OCI-LY7 (cell line): Measurements from ENCODE around the gene SERPINE1.

Source experiments
- EZH2phosphoT487 ChIP-seq: fragments of 200-600 bp; sonication (generic); IDR thresholded peaks from 2 replicates; pipeline ENCODE4 v1.6.1; 2018; ENCODE audit warnings: low read depth, borderline replicate concordance, mild to moderate bottlenecking, mixed run types, antibody characterized with exemption, low read length, moderate library complexity, mixed read lengths
- TF ChIP-seq, protein P1 (sequence below): fragments of 200-600 bp; sonication (generic); conservative IDR thresholded peaks from 2 replicates; pipeline ENCODE4 v1.5.1; 2014; ENCODE audit warnings: mild to moderate bottlenecking, antibody characterized with exemption, low read length, moderate library complexity, mixed read lengths

DNA sequence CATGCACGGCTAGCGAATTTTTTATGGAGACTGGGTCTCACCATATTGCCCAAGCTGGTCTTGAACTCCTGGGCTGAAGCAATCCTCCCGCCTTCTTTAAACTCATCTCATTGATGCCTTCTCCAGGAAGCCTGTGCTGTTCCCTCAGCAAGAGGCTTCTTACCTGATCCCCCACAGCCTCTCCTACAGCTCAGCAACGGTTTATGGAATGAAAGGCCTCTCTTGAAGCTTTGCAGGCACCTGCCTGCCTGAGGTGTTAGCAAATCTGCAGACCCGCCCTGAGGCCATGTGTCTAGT is 42.1 kb upstream of the SERPINE1 start:
- TF ChIP-seq, protein P1, sequence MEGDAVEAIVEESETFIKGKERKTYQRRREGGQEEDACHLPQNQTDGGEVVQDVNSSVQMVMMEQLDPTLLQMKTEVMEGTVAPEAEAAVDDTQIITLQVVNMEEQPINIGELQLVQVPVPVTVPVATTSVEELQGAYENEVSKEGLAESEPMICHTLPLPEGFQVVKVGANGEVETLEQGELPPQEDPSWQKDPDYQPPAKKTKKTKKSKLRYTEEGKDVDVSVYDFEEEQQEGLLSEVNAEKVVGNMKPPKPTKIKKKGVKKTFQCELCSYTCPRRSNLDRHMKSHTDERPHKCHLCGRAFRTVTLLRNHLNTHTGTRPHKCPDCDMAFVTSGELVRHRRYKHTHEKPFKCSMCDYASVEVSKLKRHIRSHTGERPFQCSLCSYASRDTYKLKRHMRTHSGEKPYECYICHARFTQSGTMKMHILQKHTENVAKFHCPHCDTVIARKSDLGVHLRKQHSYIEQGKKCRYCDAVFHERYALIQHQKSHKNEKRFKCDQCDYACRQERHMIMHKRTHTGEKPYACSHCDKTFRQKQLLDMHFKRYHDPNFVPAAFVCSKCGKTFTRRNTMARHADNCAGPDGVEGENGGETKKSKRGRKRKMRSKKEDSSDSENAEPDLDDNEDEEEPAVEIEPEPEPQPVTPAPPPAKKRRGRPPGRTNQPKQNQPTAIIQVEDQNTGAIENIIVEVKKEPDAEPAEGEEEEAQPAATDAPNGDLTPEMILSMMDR = no peak
- TF ChIP-seq EZH2phosphoT487 = no peak
